Measurements from ENCODE around the gene STATH. TPM values are rescaled to one million over a fixed set of nuclear protein-coding genes. Genes with fewer than 3 reads are reported as not detected.
"Not testable (repeated sequence)": the region's sequence is repeated elsewhere in the genome, so short reads cannot be mapped to it uniquely, and the experiment has no call there.

Gene STATH
- total RNA-seq, 2 donors from 2014 or later = not detected

DNA sequence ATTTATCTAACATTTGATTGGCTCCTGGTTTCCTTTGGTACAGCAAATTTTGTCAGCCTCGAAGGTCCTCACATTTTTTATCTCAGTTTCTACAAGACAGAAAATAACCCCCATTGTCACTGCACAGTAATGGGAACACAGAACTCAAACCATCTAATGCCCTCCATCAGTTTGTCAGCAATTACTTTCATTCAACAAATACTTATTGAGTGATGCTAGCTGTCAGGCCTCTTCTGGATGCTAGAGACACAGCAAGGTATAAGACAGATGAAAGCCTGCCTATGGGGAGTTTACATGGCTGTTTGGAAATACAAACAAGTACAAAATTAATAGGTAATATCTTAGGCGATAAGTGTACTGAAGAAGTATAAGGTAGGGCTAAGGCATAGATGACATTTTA, 27.5 kb downstream of the STATH start:
- Histone ChIP-seq H3K27me3 (replicated peaks; ENCODE audit: insufficient read depth) (no peaks in the 10 kb centered on the region), H3K36me3 (no peaks in the 10 kb centered on the region), H3K4me3 (no peak overlapping the region), H3K27ac (no peak overlapping the region), H3K4me1 (replicated peaks) (no peaks in the 10 kb centered on the region), H3K9me3 (no peaks in the 10 kb centered on the region)
- no peak for DNase-seq (ENCODE audit: low spot score)
- TF ChIP-seq, protein P1, sequence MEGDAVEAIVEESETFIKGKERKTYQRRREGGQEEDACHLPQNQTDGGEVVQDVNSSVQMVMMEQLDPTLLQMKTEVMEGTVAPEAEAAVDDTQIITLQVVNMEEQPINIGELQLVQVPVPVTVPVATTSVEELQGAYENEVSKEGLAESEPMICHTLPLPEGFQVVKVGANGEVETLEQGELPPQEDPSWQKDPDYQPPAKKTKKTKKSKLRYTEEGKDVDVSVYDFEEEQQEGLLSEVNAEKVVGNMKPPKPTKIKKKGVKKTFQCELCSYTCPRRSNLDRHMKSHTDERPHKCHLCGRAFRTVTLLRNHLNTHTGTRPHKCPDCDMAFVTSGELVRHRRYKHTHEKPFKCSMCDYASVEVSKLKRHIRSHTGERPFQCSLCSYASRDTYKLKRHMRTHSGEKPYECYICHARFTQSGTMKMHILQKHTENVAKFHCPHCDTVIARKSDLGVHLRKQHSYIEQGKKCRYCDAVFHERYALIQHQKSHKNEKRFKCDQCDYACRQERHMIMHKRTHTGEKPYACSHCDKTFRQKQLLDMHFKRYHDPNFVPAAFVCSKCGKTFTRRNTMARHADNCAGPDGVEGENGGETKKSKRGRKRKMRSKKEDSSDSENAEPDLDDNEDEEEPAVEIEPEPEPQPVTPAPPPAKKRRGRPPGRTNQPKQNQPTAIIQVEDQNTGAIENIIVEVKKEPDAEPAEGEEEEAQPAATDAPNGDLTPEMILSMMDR (IDR thresholded peaks at IDR 0.05) = no peak
- no peak for TF ChIP-seq POLR2AphosphoS5 (IDR thresholded peaks at IDR 0.05)
- no peak for TF ChIP-seq POLR2A (IDR thresholded peaks at IDR 0.05)
- intact Hi-C loops (cut with DNase I) = no loop called here
- WGBS = 92% methylated on average over 2 of the region's 2 CpGs

DNA sequence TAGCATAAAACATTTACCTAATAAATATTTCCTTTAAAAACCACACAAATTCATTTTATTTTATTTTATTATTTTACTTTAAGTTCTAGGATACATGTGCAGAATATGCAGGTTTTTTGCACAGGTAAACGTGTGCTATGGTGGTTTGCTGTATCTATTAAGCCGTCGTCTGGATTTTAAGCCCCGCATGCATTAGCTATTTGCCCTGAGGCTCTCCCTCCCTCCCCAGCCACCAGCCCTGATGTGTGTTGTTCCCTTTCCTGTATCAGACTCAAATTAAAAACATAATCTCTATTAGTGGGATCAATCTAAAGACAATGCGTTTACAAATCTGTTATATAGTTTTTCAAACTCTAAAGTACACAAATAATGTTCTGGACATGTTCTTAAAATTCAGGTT, 31.2 kb downstream of the STATH start:
- Histone ChIP-seq H3K4me1 (replicated peaks) (no peaks in the 10 kb centered on the region), H3K27me3 (replicated peaks; ENCODE audit: insufficient read depth) (no peaks in the 10 kb centered on the region), H3K27ac (no peak overlapping the region), H3K9me3 (no peaks in the 10 kb centered on the region), H3K36me3 (no peaks in the 10 kb centered on the region), H3K4me3 (no peak overlapping the region)
- intact Hi-C loops (cut with DNase I) = no loop called here
- TF ChIP-seq, protein P1 (IDR thresholded peaks at IDR 0.05) = no peak
- TF ChIP-seq POLR2A (IDR thresholded peaks at IDR 0.05) (no peak), POLR2AphosphoS5 (IDR thresholded peaks at IDR 0.05) (no peak)
- DNase-seq (ENCODE audit: low spot score) = no peak
- WGBS = 83% methylated on average over 5 of the region's 5 CpGs

DNA sequence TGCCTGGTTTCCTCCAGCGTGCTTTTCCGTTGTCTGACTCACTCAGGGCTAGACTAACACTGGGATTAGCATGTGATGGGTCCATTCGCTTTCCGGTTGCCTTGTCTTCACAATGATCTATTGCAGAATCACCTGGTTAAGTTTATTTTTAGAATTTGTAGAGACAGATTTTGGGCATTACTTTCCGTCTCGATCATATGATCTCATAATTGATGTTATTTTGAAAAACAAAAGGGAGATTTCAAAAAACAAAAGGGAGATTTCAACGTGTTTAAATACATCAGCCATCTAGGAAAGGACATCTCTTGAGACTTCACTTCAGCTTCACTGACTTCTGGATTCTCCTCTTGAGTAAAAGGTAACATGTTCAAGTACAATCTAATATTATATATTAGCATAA, 32.4 kb downstream of the STATH start, which contains the start of gene HTN3:
Gene HTN3 (plus strand): TSS at position 301 of the 400 bp plus-strand sequence. CDS start 2,282 bp downstream, outside the sequence.
- DNase-seq (ENCODE audit: low spot score); H3K27ac ChIP-seq; H3K27me3 ChIP-seq (replicated peaks; ENCODE audit: insufficient read depth); intact Hi-C loops (cut with DNase I); H3K9me3 ChIP-seq; H3K4me1 ChIP-seq (replicated peaks); H3K4me3 ChIP-seq; H3K36me3 ChIP-seq: not testable (repeated sequence)
- WGBS = 83% methylated on average over 7 of the region's 7 CpGs

DNA sequence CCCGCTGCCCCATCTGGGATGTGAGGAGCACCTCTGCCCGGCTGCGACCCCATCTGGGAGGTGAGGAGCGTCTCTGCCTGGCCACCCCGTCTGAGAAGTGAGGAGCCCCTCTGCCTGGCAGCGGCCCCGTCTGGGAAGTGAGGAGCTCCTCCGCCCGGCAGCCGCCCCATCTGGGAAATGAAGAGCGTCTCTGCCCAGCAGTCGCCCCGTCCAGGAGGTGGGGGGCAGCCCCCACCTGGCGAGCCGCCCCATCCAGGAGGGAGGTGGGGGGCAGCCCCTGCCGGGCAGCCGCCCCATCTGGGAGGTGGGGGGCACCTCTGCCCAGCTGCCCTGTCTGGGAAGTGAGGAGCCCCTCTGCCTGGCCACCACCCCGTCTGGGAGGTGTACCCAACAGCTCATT, 41.8 kb downstream of the STATH start:
- H3K4me1 ChIP-seq (replicated peaks); intact Hi-C loops (cut with DNase I); DNase-seq (ENCODE audit: low spot score); H3K27me3 ChIP-seq (replicated peaks; ENCODE audit: insufficient read depth); H3K36me3 ChIP-seq; H3K9me3 ChIP-seq; H3K4me3 ChIP-seq; H3K27ac ChIP-seq: not testable (repeated sequence)
- WGBS = 91% methylated on average over 16 of the region's 18 CpGs

DNA sequence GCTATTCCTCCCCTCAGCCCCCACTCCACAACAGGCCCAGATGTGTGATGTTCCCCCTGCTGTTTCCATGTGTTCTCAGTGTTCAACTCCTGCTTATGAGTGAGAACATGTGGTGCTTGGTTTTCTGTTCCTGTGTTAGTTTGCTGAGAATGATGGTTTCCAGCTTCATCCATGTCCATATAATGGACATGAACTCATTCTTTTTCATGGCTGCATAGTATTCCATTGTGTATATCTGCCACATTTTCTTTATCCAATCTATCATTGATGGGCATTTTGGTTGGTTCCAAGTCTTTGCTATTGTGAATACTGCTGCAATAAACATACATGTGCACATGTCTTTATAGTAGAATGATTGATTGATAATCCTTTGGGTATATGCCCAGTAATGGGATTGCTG, 44.2 kb downstream of the STATH start:
- H3K4me3 ChIP-seq; H3K4me1 ChIP-seq (replicated peaks); DNase-seq (ENCODE audit: low spot score); H3K36me3 ChIP-seq; intact Hi-C loops (cut with DNase I); H3K9me3 ChIP-seq; H3K27me3 ChIP-seq (replicated peaks; ENCODE audit: insufficient read depth); H3K27ac ChIP-seq: not testable (repeated sequence)

DNA sequence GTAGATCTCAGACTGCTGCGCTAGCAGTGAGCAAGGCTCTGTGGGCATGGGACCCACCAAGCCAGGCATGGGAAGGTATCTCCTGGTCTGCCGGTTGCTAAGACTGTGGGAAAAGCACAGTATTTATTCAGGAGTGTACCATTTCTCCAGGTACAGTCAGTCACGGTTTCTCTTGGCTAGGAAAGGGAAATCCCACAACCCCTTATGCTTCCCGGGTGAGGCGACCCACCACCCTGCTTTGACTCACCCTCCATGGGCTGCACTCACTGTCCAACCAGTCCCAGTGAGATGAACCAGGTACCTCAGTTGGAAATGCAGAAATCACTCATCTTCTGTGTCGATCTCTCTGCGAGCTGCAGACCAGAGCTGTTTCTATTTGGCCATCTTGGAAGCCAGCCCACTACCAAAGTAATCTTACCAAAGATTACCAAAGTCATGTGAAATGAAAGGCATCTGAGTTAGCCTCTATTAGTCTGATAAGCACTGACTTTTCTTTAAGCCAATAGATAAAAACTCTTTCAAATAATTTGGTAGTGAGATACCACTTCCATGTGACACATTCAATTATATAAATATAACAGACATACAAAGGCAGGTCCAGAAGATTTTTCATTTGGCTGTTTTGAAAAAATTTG, 46.0 kb downstream of the STATH start:
- H3K27me3 ChIP-seq (replicated peaks; ENCODE audit: insufficient read depth) = no peaks in the 10 kb centered on the region
- H3K9me3 ChIP-seq = no peaks in the 10 kb centered on the region
- H3K27ac ChIP-seq = no peak overlapping the region
- H3K36me3 ChIP-seq = no peaks in the 10 kb centered on the region
- TF ChIP-seq POLR2A (IDR thresholded peaks at IDR 0.05) (no peak), POLR2AphosphoS5 (IDR thresholded peaks at IDR 0.05) (no peak)
- TF ChIP-seq, protein P1 (IDR thresholded peaks at IDR 0.05) = no peak
- WGBS = 93% methylated on average over 7 of the region's 7 CpGs
- DNase-seq (ENCODE audit: low spot score) = no peak
- no peaks in the 10 kb centered on the region for H3K4me1 ChIP-seq (replicated peaks)
- intact Hi-C loops (cut with DNase I) = no loop called here
- no peak overlapping the region for H3K4me3 ChIP-seq

DNA sequence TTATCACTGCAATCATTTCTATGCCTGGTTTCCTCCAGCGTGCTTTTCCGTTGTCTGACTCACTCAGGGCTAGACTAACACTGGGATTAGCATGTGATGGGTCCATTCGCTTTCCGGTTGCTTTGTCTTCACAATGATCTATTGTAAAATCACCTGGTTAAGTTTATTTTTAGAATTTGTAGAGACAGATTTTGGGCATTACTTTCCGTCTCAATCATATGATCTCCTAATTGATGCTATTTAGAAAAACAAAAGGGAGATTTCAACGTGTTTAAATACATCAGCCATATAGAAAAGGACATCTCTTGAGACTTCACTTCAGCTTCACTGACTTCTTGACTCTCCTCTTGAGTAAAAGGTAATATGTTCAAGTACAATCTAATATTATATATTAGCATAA, 54.4 kb downstream of the STATH start, which contains the start of gene HTN1:
Gene HTN1 (plus strand): TSS at position 301 of the 400 bp plus-strand sequence. CDS start 2,639 bp downstream, outside the sequence.
- H3K36me3 ChIP-seq; H3K4me1 ChIP-seq (replicated peaks); DNase-seq (ENCODE audit: low spot score); H3K9me3 ChIP-seq; intact Hi-C loops (cut with DNase I); H3K27me3 ChIP-seq (replicated peaks; ENCODE audit: insufficient read depth); H3K4me3 ChIP-seq; H3K27ac ChIP-seq: not testable (repeated sequence)
- WGBS = 85% methylated on average over 6 of the region's 6 CpGs

Measured in prostate gland (tissue), 2 donors.